Stimulated activated effector memory CD8-positive, alpha-beta T cell treated with anti-CD3 and anti-CD28 coated beads, Interleukin-12 subunit alpha, Interleukin-12 subunit beta, amount 100 ng/mL, for 72 hours (primary cell): ENCODE results near the gene FANK1.

Experiments
- ATAC-seq: fragments of 150-1000 bp; cut with Tn5 transposase; 2 replicates; pipeline ENCODE4 v1.10.0; 2021
- DNase-seq, 2 donors: peaks; one replicate each; pipeline ENCODE4 v3.0.0; 2021 to 2022; ENCODE audit warnings: low spot score in 2 of 2
- H3K27ac Mint-ChIP-seq: one replicate; pipeline ENCODE4 v1.8.0; 2022; ENCODE audit warnings: mild to moderate bottlenecking, mixed read lengths
- H3K36me3 Mint-ChIP-seq: one replicate; pipeline ENCODE4 v1.8.0; 2022; ENCODE audit warnings: mild to moderate bottlenecking, mixed read lengths
- H3K4me1 Mint-ChIP-seq: one replicate; pipeline ENCODE4 v1.8.0; 2022; ENCODE audit warnings: mixed read lengths
- H3K4me3 Mint-ChIP-seq: one replicate; pipeline ENCODE4 v1.8.0; 2022; ENCODE audit warnings: mild to moderate bottlenecking, mixed read lengths
- H3K9me3 Mint-ChIP-seq: one replicate; pipeline ENCODE4 v1.8.0; 2022; ENCODE audit warnings: mixed read lengths

Gene FANK1

GRCh38 chr10:125984346-125984745, 88.0 kb downstream of the FANK1 start:
- H3K9me3 Mint-ChIP-seq, result no peaks in the 10 kb centered on the region
- peaks cover 22% of the 10 kb centered on the region for H3K4me1 Mint-ChIP-seq
- H3K4me3 Mint-ChIP-seq, result no peak overlapping the region
- no peak overlapping the region for H3K27ac Mint-ChIP-seq
- ATAC-seq (no peak), DNase-seq (no peak)
- H3K36me3 Mint-ChIP-seq, result no peaks in the 10 kb centered on the region

GRCh38 chr10:125984865-125985495, 88.6 kb downstream of the FANK1 start:
- no peak for DNase-seq
- Mint-ChIP-seq H3K4me3 (no peak overlapping the region), H3K27ac (no peak overlapping the region), H3K4me1 (peaks cover 22% of the 10 kb centered on the region), H3K9me3 (no peaks in the 10 kb centered on the region), H3K36me3 (no peaks in the 10 kb centered on the region)
- no peak for ATAC-seq

DNA sequence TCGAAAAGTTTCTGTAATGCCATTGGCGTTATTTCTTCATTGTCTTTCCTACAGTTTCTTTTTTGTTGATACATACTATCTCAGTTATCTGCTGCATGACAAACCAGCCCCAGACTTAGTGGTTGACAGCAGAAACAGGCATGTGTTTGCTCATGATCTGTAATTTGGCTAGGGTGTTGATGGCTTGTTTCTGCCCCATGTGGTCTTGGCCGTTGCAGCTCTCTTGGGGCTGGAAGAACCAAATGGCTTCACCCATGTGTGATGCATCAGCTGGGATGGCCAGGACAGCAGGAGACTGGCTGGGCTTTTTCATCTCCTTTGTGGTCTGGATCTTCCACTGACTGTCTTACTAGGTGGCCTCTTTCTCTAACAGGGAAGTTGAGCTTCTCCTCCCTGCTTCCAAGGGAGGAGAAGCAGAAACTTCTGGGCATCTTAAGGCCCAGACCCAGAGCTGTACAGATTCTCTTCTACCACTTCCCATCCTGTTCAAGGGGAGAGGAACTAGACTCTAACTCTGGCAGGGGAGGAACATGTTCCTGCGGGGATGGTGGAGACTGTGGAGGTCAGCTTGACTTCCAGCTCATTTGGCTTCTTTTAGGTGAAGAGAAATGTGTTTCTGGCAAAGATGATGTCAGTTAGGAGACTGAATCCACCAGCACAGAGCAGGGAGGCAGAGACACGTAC, 89.3 kb downstream of the FANK1 start:
- H3K27ac Mint-ChIP-seq, result no peak overlapping the region
- H3K4me1 Mint-ChIP-seq, result peaks cover 22% of the 10 kb centered on the region
- H3K36me3 Mint-ChIP-seq, result no peaks in the 10 kb centered on the region

DNA sequence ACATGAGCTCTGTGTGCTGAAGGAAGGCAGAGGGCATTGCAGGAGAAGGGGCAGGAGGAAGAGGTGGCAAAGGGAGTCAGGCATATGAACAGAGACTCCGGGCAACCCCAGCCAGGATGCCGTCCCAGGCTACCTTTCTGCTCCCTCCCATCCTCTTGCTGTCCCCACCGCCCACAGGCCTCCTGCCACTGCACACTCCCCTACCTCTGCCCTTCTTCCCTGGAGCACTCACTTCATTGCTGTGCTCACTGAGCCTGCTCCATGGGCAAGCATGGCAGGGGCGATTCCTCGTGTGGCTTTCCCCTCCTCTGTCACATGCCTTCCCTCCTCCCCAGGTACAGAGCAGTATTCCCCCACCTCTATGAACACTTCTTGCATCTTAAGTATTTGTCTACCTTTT, 93.4 kb downstream of the FANK1 start:
- no peak for ATAC-seq
- Mint-ChIP-seq H3K27ac (no peak overlapping the region), H3K9me3 (no peaks in the 10 kb centered on the region), H3K4me3 (no peak overlapping the region), H3K36me3 (no peaks in the 10 kb centered on the region), H3K4me1 (no peaks in the 10 kb centered on the region)
- DNase-seq, result no peak

More for the DNA sequence above, 89.3 kb downstream of the FANK1 start:
- Mint-ChIP-seq H3K4me3 (no peak overlapping the region), H3K9me3 (no peaks in the 10 kb centered on the region)
- ATAC-seq (no peak), DNase-seq (no peak)

- Mint-ChIP-seq H3K4me1 (no peaks in the 10 kb centered on the region), H3K9me3 (no peaks in the 10 kb centered on the region), H3K27ac (no peak overlapping the region), H3K36me3 (no peaks in the 10 kb centered on the region), H3K4me3 (no peak overlapping the region)
- no peak for DNase-seq
- ATAC-seq, result no peak
Measured at GRCh38 chr10:125990974-125991373, 94.6 kb downstream of the FANK1 start.

DNA sequence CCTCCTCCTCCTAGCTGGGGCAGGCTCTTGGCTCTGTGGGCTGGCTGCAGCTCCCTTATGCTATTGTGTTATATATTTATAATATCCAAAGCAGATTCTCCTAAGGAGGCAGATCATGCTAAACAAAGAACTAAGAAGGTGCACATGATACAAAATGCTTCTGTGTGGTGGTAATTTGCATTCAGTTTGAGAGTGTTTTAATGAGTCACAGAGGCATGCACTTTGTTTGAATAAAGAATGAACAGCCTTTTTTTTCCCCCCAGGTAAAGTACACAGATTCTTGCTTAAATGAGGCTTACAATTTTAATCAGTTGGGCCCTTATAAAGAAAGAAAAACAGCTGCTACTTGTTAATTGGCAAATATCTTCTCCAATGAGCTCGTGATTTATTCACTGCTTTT, 95.0 kb downstream of the FANK1 start:
- ATAC-seq (no peak), DNase-seq (no peak)
- Mint-ChIP-seq H3K9me3 (no peaks in the 10 kb centered on the region), H3K4me3 (no peak overlapping the region), H3K27ac (no peak overlapping the region), H3K4me1 (no peaks in the 10 kb centered on the region), H3K36me3 (no peaks in the 10 kb centered on the region)

DNA sequence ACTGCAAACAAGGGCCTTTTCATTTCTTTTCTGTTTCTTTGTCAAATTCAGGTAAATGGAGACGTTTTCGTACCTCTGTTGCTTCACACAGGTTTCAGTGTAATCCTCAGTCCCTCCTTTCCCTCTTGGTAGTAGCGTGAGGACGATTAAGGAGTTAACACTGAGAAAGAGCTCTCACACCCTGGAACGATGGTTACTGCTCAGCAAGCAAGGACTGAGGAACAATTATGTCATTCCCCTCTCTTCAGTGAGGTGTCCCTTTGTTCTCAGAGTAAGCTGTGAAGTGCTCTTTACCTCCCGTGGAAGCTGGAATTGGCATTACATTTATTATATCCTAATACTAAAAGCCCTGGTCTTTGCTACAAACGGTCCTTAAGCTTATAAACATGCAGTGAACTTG, 95.9 kb downstream of the FANK1 start:
- ATAC-seq, result no peak
- Mint-ChIP-seq H3K9me3 (no peaks in the 10 kb centered on the region), H3K27ac (no peak overlapping the region), H3K36me3 (no peaks in the 10 kb centered on the region), H3K4me3 (no peak overlapping the region), H3K4me1 (no peaks in the 10 kb centered on the region)
- DNase-seq, result no peak

DNA sequence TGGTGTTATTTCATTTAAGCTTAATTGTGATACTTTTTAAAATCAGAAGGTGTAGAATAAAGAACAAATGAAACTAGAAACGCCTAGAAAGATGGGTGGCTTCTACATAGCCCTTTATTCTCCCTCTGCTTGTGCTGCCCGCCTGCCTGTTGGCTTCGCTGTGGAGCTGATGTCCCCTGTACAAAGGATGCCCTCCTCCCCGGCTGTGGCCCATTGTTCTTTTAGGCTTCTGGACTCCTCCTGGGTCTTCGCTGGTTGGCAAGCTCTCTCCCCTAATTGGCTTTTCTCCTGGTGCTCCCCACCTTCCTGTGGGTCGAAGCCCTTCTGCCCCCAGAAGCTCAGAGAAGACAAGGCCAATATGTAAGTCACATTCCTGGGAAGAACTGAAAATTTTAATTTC, 98.2 kb downstream of the FANK1 start:
- ATAC-seq (no peak), DNase-seq (no peak)
- Mint-ChIP-seq H3K36me3 (no peaks in the 10 kb centered on the region), H3K27ac (no peak overlapping the region), H3K4me3 (no peak overlapping the region), H3K9me3 (no peaks in the 10 kb centered on the region), H3K4me1 (peaks cover 3% of the 10 kb centered on the region)

DNA sequence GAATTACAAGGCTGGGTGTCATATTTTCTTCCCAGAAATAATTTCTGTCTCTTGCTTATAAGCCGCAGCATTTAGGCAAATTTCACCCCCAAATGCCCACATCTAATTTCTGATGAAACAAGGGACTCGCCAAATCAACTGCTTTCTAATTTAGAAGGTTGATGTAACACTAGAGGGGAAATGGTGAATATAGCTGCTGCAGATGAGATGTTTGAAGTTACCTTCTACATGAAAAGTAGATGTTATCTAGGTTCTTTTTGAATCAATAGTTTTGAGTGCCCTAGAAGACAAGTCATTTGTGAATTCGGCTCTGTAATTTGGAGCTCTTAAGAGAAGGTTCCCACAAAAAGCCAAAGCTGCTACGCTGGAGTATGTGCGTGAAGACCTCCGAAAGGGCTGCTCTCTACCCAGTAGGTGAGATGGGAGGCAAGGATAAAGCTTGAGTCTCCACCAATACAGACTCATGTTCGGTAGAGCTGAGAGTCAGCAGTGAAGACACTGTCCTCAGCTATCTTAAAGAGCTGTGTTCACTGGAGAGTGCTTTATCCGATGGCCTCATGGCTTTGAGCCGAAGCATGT, 99.5 kb downstream of the FANK1 start:
- peak; percentile 37 for ATAC-seq
- H3K36me3 Mint-ChIP-seq, result no peaks in the 10 kb centered on the region
- no peak for DNase-seq
- H3K27ac Mint-ChIP-seq, result no peak overlapping the region
- no peak overlapping the region for H3K4me3 Mint-ChIP-seq
- H3K4me1 Mint-ChIP-seq, result peaks cover 8% of the 10 kb centered on the region
- no peaks in the 10 kb centered on the region for H3K9me3 Mint-ChIP-seq

DNA sequence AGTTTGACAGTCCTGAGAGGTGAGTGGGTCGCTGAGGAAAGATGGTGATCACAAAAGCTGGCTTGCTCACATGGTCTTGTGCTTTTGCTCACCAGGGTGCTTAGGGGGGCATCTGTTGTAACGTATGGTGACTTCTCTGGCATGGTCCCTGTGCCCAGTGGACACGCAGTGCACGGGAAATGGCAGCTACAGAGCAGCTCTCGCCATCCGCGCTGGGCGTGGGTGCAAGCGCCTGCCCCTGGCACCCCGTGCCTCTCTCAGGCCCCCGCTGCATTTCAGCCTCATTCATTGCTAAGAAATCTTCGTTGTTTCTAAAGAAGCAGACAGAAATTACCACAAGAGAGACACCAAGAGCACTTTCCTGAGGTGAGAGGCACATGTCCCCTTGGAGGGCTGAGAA, 101.2 kb downstream of the FANK1 start:
- ATAC-seq, result no peak
- no peak for DNase-seq
- Mint-ChIP-seq H3K36me3 (no peaks in the 10 kb centered on the region), H3K4me3 (no peak overlapping the region), H3K27ac (no peak overlapping the region), H3K4me1 (peaks cover 8% of the 10 kb centered on the region), H3K9me3 (no peaks in the 10 kb centered on the region)

DNA sequence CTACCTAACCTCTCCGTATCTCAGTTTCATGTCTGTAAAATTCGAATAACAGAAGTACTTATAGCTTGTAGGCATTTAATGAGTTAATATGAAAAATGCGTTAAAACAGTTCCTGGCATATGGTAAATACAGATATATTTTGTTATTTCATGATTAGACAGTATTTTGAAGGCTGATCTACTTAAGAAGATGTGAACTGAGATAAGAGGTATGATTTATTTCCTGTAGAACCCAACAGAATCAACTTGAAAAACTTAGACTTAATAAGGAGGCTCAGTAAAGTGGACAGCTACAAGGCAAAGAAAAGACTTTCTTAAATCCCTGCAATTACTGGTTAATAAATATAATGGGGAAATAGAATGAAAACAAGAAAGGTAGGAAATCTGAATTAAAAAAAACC, 103.3 kb downstream of the FANK1 start:
- no peak for ATAC-seq
- no peak for DNase-seq
- H3K36me3 Mint-ChIP-seq, result no peaks in the 10 kb centered on the region
- peaks cover 8% of the 10 kb centered on the region for H3K4me1 Mint-ChIP-seq
- no peak overlapping the region for H3K4me3 Mint-ChIP-seq
- no peaks in the 10 kb centered on the region for H3K9me3 Mint-ChIP-seq
- H3K27ac Mint-ChIP-seq, result no peak overlapping the region

DNA sequence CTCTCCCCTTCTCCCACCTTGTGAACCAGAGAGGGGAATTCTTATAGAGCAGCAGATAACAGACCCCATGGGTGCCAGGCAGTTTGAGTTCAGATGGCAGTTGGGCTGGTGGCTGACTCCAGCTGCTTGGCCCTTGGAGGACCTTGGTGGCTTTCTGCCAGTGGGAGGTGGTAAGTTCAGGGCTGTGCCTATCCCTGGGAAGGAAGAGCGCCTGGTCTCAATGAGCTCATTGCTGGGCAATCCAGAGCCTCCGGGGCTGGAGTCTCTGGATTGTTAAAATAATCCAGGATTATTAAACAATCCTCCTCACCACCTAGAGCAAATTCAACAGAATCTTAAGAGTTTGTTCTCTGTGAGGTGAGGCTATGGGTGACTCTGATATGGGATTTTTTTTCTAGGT, 105.2 kb downstream of the FANK1 start:
- ATAC-seq, result no peak
- Mint-ChIP-seq H3K9me3 (no peaks in the 10 kb centered on the region), H3K36me3 (no peaks in the 10 kb centered on the region), H3K4me3 (no peak overlapping the region), H3K4me1 (peaks cover 8% of the 10 kb centered on the region), H3K27ac (no peak overlapping the region)
- no peak for DNase-seq

- H3K27ac Mint-ChIP-seq, result no peak overlapping the region
- ATAC-seq, result no peak
- DNase-seq, result no peak
Measured at GRCh38 chr10:126004752-126005151, 108.4 kb downstream of the FANK1 start.

DNA sequence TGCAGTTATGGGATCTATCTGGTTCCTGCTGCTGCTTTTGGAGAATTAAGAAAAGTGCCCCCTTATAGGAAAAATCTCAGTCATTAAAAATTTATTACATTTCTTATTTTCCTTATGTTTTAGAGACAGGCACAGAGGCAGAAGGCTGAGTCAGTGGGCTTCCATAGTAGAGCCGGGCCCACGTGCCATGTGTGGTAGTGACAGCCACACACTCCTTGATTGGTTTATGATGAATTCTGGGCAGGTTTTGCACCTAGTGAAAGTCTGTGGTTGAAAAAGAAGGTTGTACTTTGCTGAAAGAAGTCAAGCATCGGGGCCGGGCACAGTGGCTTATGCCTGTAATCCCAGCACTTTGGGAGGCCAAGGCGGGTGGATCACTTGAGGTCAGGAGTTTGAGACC, 109.9 kb downstream of the FANK1 start:
- DNase-seq (no peak), ATAC-seq (no peak)
- peaks cover 9% of the 10 kb centered on the region for H3K4me1 Mint-ChIP-seq
- H3K4me3 Mint-ChIP-seq, result no peak overlapping the region
- H3K36me3 Mint-ChIP-seq, result no peaks in the 10 kb centered on the region
- H3K9me3 Mint-ChIP-seq, result no peaks in the 10 kb centered on the region
- no peak overlapping the region for H3K27ac Mint-ChIP-seq

More at GRCh38 chr10:126004752-126005151, 108.4 kb downstream of the FANK1 start:
- Mint-ChIP-seq H3K36me3 (no peaks in the 10 kb centered on the region), H3K4me3 (no peak overlapping the region), H3K4me1 (peaks cover 12% of the 10 kb centered on the region), H3K9me3 (no peaks in the 10 kb centered on the region)

DNA sequence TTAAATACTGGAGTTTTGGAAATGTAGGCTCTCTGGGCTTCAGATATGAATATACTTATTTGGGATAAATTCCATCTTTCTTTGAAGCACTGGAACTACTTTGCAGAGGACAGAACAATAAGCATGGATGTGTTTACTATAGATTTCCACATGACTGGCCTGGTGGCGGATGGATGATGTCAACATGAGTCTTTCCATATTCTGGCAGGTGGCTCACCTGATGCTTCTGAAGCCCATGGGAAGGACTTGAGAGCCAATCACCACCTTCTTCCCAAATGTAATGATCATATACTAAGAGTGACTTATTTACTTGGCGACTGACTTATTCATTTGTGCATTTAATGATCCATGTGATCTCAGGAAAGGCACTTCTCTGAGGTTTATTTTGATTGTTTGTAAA, 110.5 kb downstream of the FANK1 start:
- H3K9me3 Mint-ChIP-seq, result no peaks in the 10 kb centered on the region
- no peak overlapping the region for H3K27ac Mint-ChIP-seq
- H3K4me1 Mint-ChIP-seq, result peaks cover 11% of the 10 kb centered on the region
- DNase-seq (no peak), ATAC-seq (no peak)
- H3K4me3 Mint-ChIP-seq, result no peak overlapping the region
- no peaks in the 10 kb centered on the region for H3K36me3 Mint-ChIP-seq

GRCh38 chr10:126009650-126010049, 113.3 kb downstream of the FANK1 start:
- DNase-seq (no peak), ATAC-seq (no peak)
- Mint-ChIP-seq H3K27ac (no peak overlapping the region), H3K4me1 (peaks cover 30% of the 10 kb centered on the region), H3K36me3 (no peaks in the 10 kb centered on the region), H3K4me3 (no peak overlapping the region), H3K9me3 (no peaks in the 10 kb centered on the region)
